ENCODE results near the gene LDHA. TPM values are rescaled to one million over a fixed set of nuclear protein-coding genes. Genes with fewer than 3 reads are reported as not detected.

The LDHA gene
- polyA plus RNA-seq, 3 donors, result 191 to 501 (median 438) TPM

GRCh38 chr11:18358646-18359045 is 35.7 kb upstream of the LDHA start:
- H3K9me3 ChIP-seq (replicated peaks in 1 of 2; ENCODE audit: control insufficient read depth in 1 of 2, insufficient read depth in 1 of 2, low read length in 2 of 2), result no peaks in the 10 kb centered on the region
- H3K36me3 Mint-ChIP-seq, result peaks cover 69 to 86% of the 10 kb centered on the region in 2 donors
- no peak overlapping the region for H3K27ac Mint-ChIP-seq
- peaks cover 88 to 94% of the 10 kb centered on the region in 2 donors for H3K36me3 ChIP-seq (replicated peaks in 1 of 2; ENCODE audit: control insufficient read depth in 1 of 2, insufficient read depth in 2 of 2, low read length in 2 of 2)
- H3K9me3 Mint-ChIP-seq, result no peaks in the 10 kb centered on the region
- H3K9ac ChIP-seq (ENCODE audit: insufficient read depth, low read length, poor library complexity, severe bottlenecking), result no peak overlapping the region
- no peaks in the 10 kb centered on the region for H3K4me1 ChIP-seq (ENCODE audit: control insufficient read depth in 1 of 2, insufficient read depth in 2 of 2, low read length in 2 of 2)
- no peak for DNase-seq
- intact Hi-C loops (cut with micrococcal nuclease), result no loop called here
- H3K27ac ChIP-seq (ENCODE audit: low read depth in 1 of 2, low read length in 2 of 2), result no peak overlapping the region
- no peak for TF ChIP-seq CTCF (IDR thresholded peaks at IDR 0.05)
- no peaks in the 10 kb centered on the region for H3K27me3 Mint-ChIP-seq (ENCODE audit: low read depth in 3 of 3)
- no peaks in the 10 kb centered on the region for H4K20me1 ChIP-seq (ENCODE audit: insufficient read depth, low read length)
- no peaks in the 10 kb centered on the region for H3K4me1 Mint-ChIP-seq
- H3K27me3 ChIP-seq (ENCODE audit: control insufficient read depth in 2 of 2, insufficient read depth in 2 of 2, low read length in 2 of 2), result no peaks in the 10 kb centered on the region
- no peak overlapping the region for H3K4me3 Mint-ChIP-seq
- H2AFZ ChIP-seq (ENCODE audit: insufficient read depth, low read depth, low read length, poor library complexity, severe bottlenecking), result no peak overlapping the region
- no peak overlapping the region for H3K4me2 ChIP-seq (replicated peaks; ENCODE audit: extremely low read depth, low read length, poor library complexity, severe bottlenecking)
- no peaks in the 10 kb centered on the region for H3K79me2 ChIP-seq (ENCODE audit: insufficient read depth, low read length)
- no peak overlapping the region for H3K4me3 ChIP-seq (replicated peaks in 1 of 3; ENCODE audit: low read depth in 2 of 3, low read length in 3 of 3)
- WGBS (ENCODE audit: insufficient coverage), result no CpG with 5 or more reads among the region's 4 CpGs

DNA sequence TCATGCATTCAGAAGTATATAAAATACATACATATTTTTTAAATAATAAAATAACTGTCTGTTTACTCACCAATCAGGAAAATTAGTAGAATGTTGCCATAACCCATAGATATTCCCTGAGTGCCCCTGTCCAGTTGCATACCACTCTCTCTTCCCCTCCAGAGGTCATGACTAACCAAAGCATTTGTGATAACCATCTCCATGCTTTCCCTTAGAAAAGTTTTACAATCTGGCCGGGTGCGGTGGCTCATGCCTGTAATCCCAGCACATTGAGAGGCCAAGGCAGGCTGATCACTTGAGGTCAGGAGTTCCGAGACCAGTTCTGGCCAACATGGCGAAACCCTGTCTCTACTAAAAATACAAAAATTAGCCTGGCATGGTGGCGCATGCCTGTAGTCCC is 33.2 kb upstream of the LDHA start:
- H3K79me2 ChIP-seq (ENCODE audit: insufficient read depth, low read length), result no peaks in the 10 kb centered on the region
- Mint-ChIP-seq H3K36me3 (peaks cover 71 to 86% of the 10 kb centered on the region in 2 donors), H3K9me3 (no peaks in the 10 kb centered on the region), H3K4me1 (peaks cover 7% of the 10 kb centered on the region), H3K27me3 (ENCODE audit: low read depth in 3 of 3) (no peaks in the 10 kb centered on the region), H3K27ac (no peak overlapping the region), H3K4me3 (no peak overlapping the region)
- H3K4me2 ChIP-seq (replicated peaks; ENCODE audit: extremely low read depth, low read length, poor library complexity, severe bottlenecking), result no peak overlapping the region
- H3K27ac ChIP-seq (ENCODE audit: low read depth in 1 of 2, low read length in 2 of 2), result no peak overlapping the region
- intact Hi-C loops (cut with micrococcal nuclease), result no loop called here
- H3K36me3 ChIP-seq (replicated peaks in 1 of 2; ENCODE audit: control insufficient read depth in 1 of 2, insufficient read depth in 2 of 2, low read length in 2 of 2), result peaks cover 89 to 99% of the 10 kb centered on the region in 2 donors
- H3K27me3 ChIP-seq (ENCODE audit: control insufficient read depth in 2 of 2, insufficient read depth in 2 of 2, low read length in 2 of 2), result no peaks in the 10 kb centered on the region
- H3K4me3 ChIP-seq (replicated peaks in 1 of 3; ENCODE audit: low read depth in 2 of 3, low read length in 3 of 3), result no peak overlapping the region
- no peaks in the 10 kb centered on the region for H4K20me1 ChIP-seq (ENCODE audit: insufficient read depth, low read length)
- no peaks in the 10 kb centered on the region for H3K9me3 ChIP-seq (replicated peaks in 1 of 2; ENCODE audit: control insufficient read depth in 1 of 2, insufficient read depth in 1 of 2, low read length in 2 of 2)
- 100% methylated on average over 3 of the region's 5 CpGs for WGBS (ENCODE audit: insufficient coverage)
- no peak overlapping the region for H2AFZ ChIP-seq (ENCODE audit: insufficient read depth, low read depth, low read length, poor library complexity, severe bottlenecking)
- no peak for TF ChIP-seq CTCF (IDR thresholded peaks at IDR 0.05)
- no peak overlapping the region for H3K9ac ChIP-seq (ENCODE audit: insufficient read depth, low read length, poor library complexity, severe bottlenecking)
- DNase-seq, result no peak
- H3K4me1 ChIP-seq (ENCODE audit: control insufficient read depth in 1 of 2, insufficient read depth in 2 of 2, low read length in 2 of 2), result peaks cover 2 to 8% of the 10 kb centered on the region in 2 donors
